Mammary epithelial cell (primary cell): ENCODE measurements around the gene ZNF584.

Source experiments
- EZH2 ChIP-seq: IDR thresholded peaks from 2 replicates; pipeline ENCODE4 v1.6.1; 2012; ENCODE audit warnings: low read length, inconsistent platforms, borderline replicate concordance
- TF ChIP-seq, protein P1 (sequence below), 2 donors: IDR thresholded peaks in 1 of 2; conservative IDR thresholded peaks in 1 of 2; 2 replicates each; pipeline ENCODE4 v1.5.1; 2011 to 2012; ENCODE audit warnings: inconsistent platforms in 2 of 2, low read length in 2 of 2, mild to moderate bottlenecking in 2 of 2, control low read depth in 1 of 2, low read depth in 1 of 2; ENCODE audit not compliant: insufficient read depth in 1 of 2; ENCODE audit errors: extremely low read depth in 1 of 2

GRCh38 chr19:58460039-58460438 lies 51.6 kb downstream of the ZNF584 start:
- TF ChIP-seq, protein P1, sequence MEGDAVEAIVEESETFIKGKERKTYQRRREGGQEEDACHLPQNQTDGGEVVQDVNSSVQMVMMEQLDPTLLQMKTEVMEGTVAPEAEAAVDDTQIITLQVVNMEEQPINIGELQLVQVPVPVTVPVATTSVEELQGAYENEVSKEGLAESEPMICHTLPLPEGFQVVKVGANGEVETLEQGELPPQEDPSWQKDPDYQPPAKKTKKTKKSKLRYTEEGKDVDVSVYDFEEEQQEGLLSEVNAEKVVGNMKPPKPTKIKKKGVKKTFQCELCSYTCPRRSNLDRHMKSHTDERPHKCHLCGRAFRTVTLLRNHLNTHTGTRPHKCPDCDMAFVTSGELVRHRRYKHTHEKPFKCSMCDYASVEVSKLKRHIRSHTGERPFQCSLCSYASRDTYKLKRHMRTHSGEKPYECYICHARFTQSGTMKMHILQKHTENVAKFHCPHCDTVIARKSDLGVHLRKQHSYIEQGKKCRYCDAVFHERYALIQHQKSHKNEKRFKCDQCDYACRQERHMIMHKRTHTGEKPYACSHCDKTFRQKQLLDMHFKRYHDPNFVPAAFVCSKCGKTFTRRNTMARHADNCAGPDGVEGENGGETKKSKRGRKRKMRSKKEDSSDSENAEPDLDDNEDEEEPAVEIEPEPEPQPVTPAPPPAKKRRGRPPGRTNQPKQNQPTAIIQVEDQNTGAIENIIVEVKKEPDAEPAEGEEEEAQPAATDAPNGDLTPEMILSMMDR (conservative IDR thresholded peaks at IDR 0.05 in 1 of 2, IDR thresholded peaks at IDR 0.05 in 1 of 2; ENCODE audit: extremely low read depth in 1 of 2, insufficient read depth in 1 of 2, low read depth in 1 of 2, low read length in 2 of 2) = no peak
- TF ChIP-seq EZH2 = no peak
